Stimulated activated CD4-positive, alpha-beta T cell treated with anti-CD3 and anti-CD28 coated beads, TNF-alpha, amount 100 ng/mL, for 48 hours (primary cell): ENCODE data around the gene LPP.

ENCODE experiments used
- DNase-seq, 3 donors: peaks; one replicate each; pipeline ENCODE4 v3.0.0-alpha.2; 2020; ENCODE audit warnings: low read depth in 3 of 3

The LPP gene

DNA sequence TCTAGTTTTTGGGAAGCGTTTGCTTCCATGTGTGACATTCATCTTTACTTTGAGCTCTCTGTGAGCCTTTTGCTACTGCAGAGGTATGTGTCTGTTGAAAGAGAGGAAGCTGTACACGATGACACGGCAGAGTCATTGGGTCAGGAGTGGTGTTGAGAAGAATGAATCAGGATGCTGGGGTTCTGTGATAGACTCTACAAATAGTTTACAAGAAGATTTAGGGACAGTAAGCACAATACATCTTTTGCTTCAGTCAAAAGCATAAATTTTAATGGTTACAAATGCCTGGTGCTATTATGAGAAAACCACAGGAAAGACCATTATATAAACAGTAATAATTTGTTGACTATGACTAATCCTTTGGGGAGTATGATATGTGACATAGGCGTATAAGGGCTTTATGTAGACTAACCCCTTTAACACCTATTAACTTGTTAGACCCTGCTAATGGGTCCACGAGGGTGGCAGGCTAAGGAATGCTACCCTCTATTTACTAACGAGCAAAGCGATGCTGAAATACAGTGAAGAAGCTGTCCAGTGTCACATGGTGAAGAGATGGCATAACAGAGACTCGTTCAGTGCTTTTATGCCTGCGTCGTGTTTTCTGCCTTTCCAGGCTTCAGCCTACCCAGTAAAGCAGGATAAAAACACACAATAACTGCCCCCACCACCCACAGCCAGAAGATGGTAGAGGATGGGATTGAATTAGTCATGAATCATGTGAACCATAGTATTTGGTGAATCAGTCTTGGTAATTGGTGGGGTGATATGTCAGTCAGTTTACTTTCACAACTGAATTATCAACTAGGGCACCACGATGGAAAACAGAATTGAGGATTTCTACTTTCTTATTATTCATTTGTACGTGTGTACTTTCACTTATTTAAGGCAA lies 118.8 kb downstream of the LPP start:
- no peak for DNase-seq

DNA sequence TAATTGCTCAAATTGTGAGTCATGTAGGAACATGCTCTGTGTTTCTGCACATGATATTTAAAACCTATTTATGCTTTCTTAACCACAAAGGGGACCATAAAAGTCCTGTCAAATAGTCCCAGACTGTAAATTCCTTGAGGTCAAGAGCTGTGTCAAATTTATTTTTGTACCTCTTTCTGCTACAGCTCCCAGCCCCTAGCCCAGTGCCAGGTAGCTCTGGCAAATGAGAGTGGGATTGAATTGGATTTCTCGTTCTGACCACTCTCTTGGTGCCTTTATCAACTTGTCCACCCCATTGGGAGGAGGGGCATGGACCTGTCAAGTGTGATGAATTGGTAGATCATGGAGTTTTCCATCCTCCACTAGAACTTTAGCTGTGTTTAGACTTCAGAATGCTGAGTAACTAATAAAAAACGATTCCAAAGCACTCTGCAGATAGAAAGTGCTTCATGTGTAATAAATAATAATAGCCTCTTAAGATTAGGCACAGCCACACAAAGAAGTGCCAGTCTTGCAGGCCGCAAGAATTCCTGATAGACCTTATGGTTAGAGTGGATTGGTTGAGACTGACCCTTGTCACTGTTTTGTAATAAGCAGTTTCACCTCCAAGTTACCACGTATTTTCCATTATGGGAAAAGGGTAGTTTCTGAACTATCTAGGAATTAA lies 120.4 kb downstream of the LPP start:
- DNase-seq, result no peak

DNA sequence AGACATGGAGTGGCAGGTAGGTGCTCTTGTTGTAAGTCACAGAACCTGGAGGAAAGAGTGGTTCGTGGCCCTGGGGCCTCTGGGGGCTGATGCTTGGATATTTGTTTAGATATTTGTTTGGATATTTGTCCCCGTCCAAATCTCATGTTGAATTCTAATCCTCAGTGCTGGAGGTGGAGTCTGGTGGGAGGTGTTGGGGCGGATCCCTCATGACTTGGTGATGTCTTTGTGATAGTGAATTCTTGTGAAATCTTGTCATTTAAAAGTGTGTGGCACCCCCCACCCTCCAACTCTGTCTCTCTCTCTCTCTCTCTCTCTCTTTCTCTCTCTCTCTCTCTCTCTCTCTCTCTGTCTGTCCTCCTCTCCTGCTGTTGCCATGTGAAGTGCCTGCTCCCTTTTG lies 122.4 kb downstream of the LPP start:
- no peak for DNase-seq

DNA sequence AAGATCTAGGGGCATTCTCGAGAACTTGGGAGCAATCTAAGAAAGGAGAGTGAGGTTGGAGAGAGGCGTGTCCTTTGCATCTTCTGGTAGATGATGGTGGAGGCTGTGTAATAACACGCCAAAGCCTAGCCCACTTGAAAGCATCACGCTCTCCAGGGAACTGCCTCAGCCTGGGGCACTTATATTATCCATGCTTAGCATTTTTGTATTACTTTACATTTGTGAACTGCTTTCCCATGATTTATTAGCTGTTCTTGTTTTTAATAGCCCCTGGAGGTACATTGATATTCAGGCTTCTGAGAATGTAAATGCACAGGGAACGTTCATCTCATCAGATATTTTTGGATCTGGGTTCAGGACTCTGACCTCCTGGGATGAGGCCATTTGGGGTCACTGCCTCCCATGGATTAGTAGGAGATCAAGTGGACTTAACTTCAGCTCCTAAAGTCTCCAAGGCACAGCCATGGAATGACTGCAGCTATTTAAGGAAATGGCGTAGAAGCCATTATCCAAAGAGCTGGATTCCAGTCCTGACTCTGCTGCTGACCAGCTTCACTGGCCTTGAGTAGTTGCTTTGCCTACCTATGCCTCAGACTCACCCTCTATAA lies 124.9 kb downstream of the LPP start:
- DNase-seq, result no peak

DNA sequence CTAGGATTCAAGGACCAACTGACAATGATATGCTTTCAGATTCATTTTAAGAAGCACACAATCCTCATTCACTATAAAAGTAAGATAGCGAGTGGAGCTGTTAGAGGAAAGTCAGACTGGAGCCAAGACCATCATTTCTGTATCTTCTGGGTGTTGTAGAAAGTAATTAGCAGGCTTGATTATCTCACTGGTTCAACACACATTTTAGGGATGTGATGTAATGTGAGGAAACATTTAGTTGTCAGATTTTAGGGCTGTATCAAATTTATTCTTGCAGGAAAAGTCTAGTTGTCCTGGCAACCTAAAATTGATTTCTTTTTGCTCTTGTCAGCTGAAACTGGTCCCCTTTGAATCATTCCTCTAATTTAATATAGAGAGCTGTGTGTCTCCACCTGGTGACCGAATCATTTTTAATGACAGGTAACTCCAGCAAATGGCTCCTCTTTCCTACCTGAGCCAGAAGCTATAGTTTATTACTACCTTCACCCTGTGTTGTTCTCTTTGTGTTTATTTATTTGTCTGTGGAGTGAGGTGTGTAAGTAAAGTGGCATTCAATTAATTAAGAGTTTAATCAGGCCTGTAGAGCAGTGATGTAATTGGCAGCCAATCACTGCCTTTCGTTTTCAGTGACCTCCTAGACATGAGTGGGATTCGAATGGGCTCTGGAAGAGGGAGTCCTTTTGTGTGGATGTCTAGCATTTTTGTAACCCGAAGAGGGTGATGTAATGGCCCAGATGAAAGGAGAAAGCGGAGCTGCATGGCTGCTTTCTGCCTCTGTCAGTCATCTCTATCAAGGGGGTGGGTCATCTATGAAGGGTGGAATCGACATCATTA lies 125.8 kb downstream of the LPP start:
- DNase-seq, result no peak

DNA sequence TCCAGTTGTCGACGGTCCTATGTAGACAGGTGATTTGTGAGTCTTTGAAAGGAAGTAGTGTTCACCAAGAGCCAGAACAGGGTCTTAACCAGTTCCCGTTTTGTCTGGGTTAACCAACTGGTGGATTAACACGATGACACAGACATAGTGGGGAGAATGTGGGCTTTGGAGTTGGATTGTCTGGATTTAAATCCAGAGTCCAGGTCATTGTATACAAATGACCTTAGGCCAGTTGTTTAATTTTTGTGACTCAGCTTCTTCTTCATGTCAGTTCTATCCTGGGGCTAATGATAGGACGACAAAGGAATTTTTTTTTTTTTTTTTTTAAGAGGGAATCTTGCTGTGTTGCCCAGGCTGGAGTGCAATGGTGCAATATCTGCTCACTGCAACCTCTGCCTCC lies 126.7 kb downstream of the LPP start:
- DNase-seq, result no peak

DNA sequence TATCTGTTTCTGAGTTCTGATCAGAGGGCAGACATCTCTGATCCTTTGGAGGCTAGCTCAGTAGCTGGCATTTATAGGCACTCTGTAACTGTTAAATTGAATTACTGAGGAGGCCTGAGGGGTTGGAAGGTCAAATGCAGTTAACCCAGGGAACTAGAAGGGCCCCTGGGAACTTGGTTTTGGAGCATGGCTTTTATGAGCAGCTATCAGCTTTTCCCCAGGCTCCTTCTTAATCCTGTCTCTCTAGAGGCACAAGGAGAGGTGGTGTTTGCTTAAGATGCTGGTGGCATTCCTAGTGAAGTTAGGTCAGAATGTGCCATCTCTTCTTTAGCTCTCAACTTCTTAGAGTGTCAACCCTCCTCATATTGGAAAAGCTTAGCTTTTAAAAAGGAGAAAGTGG lies 128.9 kb downstream of the LPP start:
- DNase-seq, result no peak

DNA sequence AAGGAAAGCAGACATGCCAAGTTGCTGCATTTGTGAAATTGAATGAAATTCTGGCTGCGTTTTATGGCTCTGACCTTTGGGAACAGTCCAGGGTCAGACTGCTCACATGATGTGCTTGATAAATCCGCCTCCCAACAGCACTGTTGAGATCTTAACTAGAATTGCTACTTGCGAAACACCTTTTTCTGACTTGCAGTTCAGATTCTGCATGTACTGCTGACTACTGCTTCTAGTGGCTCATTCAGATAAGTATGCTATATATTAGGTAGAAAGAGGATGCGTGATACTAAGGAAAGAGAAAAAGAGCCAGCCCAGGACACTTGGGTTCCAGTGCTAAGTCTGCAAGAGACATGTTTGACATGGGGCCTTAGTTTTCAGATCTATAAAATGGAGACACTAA lies 129.4 kb downstream of the LPP start:
- no peak for DNase-seq

DNA sequence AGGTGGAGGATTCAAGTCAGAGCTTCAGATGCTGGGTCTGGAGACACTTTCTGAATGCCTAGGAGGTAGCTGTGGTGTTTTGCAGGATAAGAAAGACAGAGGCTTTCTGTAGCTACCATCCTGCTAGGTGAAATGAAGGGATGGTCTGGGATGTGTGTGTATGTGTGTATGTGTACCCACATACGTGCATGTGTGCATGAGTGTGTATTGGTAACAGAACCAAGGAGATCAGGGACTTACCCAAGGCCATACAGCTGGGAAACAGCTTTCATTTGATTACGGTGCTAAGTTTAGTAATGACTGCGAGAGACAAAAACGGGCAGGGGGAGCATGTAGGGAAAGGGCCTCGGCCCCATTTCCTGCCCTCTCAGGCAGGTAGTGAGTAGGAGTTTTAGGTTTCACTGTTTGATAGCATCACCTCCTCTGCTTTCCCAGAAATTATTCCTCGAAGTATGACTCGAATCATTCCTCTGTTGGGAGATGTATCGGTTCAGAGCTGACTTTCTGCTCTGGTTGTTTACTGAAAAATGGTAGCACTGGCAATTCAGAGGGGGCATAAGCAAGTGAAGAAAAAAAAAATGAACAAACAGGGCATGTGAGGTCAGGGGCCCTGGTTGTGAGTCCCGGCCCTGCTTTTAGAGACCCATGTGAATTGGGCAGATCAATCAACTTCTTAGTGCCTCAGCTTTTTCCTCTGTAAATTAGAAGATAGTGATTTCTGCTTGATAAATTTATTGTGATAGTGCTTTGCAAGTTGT lies 130.7 kb downstream of the LPP start:
- DNase-seq, result peak; percentile 31 to 64 (median 51)

DNA sequence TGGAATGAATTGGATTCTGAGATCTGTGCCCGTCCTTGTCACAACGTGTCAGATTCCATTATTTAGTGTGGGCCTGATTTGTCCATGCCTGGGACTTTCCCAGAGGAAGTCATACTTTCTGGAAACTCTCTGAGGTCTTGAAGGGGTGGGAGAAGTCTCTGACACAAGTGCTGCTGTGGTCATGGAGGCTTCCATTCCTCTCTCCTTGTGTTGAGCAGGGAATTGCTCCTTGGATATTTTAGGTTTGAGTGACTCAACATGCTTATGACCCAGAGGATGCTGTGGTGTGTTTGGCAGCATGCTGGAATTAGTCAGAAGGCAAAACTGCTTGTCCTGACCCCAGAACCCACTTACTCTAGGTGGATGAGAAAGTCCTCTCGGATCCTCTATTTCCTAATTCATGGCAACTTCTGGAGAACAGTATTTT lies 132.1 kb downstream of the LPP start:
- no peak for DNase-seq

DNA sequence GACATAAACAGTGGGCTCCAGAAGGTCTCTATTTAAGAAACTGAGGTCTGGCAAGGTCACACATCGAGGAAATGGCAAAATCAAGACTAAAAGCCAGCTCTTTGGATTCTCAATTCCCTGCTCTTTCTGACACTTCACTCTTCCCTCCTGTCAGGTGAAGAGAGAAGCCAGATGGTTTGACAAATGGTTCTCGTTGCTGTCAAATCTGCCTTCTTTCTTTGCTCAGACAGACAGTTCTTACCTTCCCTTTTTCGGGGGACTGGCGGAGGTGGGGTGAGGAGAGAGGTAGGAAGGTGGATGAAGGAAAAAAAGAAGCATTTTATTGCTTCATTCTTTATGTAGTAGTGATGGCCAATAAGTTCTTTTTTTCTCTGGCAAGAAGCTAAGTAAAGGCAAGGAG lies 133.4 kb downstream of the LPP start:
- DNase-seq, result no peak

DNA sequence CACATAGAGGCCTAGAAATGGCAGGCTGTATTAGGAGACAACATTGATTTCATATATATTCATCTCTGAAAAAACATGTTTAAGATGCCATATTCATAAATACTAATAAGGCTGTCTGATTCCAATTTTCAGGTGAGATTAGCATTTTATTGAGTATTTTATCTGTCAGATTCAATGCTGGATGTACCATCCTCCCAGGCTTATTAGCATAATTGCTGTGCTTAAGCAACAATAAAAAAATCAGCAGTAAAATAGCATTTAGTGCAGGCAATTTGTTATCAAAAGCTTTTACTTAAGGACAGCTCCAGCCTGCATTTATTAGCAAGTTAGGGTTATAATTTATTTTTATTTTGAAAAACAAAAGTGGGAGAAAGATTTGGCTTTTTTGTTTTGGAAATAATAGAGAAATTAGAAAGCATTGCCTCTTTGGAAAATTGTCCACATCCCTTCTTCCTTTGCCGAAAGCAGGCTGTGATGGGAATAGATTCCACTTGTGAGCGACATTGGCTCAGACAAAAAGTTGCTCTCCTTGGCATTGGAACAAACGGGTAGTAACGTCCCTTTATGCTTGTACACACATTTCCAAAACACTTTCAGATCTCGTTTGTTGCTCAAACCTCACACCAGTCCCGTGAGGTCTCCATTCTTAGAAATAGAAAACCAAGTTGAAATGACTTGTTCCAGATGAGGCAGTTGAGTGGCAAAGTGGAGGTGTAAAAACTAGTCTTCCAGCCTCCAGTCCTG lies 134.0 kb downstream of the LPP start:
- no peak for DNase-seq

DNA sequence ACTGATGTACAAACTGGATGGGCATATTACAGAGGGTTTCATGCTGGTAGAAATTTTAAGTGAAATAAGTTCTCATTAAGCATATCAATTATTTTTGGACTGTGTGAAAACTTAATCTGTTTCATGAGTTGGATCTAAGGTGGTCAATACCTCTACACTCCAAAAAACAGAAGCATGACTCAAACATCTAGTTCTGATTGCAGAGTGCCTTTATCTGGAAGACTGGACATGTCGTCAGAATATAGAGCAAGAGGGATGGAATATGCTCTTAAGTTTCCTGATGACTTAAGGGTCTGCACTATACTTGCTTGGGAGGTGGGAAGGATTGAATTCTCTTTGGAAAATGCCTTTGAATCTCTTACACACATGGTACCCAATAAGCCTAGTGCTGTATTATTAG lies 138.3 kb downstream of the LPP start:
- DNase-seq, result no peak

DNA sequence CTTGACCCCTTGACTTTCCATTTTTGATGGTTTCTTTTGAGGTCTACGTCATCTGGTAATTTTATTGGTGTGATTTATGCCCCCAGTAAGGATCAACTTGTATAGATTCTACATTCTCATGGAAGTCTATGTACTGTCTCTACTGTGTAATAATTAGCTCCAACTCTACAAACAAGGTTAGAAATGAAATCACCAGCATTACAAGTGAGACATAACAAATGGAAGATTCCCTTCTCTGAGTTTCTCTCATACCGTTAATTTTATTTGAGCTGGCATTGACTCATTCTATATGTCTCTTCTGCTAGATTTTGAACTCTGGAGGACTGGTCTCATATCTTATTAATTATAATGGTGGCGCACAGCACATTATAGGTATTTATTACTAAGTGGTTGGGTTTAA lies 138.9 kb downstream of the LPP start:
- DNase-seq, result no peak

DNA sequence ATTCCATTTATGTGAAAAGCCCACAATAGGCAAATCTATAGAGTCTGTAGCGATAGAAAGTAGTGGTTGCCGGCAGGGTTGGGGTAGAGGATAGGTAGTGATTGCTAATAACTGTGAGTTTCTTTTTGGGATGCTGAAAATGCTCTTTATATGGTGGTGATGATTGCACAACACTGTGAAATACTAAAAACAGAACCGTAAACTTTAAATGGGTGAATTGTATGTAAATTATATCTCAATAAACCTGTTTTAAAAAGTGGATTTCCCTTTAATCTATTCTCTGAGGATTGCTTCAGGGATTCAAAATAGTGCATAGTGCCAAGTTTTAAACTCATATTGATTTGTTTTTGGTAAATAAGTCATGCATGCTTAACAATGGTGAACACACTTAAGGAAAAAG lies 140.2 kb downstream of the LPP start:
- DNase-seq, result no peak

DNA sequence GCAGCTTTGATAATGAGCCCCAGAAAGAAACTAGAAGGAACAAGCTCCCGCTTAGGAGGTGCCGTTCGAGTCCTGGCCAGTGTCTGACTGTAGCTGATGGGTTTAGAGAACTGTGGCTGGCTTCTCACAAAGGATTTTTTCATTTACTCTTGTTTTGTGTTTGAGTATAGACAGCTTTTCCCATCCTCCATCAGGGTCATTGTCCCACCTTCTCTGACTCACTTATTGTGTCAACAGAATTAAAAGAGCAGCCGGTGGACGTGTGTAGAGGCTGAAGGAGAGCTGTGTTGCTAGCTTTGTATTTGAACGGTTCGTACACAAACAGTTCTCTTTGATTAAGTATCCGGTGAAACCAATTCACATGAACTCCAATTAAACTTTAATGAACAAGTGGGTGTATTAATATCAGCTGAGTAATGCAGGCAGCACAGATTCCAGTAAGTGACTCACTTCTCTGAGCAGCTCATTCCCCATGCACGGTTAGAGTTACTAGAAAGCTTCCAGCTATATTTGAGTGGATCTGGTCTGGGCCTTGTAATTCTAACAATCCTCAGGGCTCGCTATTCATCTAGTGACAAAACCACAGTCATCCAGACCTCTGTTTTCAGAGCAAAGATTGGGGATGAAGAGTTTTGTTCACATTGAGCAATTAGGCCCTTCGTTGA lies 141.0 kb downstream of the LPP start:
- DNase-seq, result no peak

DNA sequence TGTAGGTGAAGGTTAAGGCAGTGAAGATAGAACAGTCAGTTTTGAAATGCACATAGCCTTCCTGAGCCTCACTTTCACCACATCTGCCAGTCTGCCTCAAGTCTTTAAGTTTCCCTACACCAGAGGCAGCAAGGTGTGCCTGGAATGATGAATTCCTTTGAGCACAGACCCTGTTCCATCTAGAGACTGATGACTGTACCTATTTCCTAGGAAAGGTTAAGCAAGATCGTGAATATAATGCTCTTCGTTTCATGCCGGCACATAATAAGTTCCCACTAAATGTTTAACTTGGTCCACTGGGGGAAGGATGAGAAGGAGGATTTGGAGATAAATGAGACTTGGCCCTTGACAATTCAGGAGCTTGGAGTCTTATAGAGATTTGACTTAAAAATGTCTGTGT lies 141.9 kb downstream of the LPP start:
- DNase-seq, result no peak

DNA sequence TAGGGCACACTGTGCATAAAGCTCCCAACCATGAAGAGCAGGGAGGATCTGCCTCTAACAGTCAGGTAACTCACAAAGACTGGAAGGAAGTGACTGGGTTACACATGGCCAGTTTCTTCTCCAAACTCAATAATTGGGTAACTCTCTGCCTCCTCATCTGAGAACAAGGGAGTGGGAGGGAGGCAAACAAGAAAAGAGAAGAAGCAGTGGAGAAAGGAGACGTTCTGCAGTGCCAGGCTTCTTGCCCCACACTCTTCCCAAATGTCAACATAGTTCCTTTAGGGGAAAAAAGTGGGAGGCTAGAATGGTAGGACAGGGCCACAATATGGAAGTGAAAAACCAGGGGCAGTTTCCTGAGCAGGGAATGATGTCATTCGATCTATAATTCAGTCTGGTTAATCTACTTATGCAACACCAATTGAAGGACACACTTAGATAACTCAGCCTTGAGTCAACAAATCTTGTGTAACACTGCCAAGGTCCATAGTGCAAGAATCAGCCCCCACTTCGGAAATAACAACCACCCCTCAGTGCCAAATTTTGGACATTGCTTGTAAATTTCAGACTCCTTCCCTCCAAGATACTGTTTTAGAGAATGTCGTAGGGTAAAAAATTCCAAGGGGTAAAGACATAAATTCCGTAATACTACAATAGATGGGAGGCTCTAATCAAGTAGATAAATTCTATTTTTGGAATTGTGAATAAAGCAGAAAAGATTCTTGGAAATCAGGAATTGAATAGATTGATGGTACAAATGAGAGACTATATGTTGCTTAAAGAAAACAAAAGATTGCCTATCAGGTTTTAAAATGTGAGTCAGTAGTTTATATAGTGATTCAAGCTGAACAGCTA lies 143.0 kb downstream of the LPP start:
- DNase-seq, result no peak

DNA sequence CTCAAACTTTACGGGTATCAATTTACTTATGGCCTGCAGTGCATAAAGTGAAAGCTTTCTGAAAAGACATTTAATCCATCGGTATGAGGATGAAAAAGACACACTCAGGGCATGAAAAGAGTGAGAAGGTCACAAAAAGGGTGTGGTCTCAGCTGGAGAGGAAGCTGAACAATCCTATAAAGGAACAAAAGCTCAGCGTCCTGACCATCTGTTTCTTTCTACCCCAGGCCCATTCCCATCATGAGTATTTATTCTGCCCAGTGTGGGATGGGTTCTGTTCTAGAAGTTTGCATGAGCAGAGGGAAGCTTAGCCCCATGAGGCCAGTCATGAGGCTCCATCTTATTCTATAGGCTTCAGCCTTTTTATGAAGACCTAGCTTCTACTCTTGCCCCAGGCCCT lies 144.6 kb downstream of the LPP start:
- no peak for DNase-seq
